Ecto neural progenitor cell (in vitro differentiated cells): ENCODE results near the gene MIS12.

Experiments
- DNase-seq: peaks from one replicate; pipeline ENCODE4 v3.0.0-alpha.2; 2018; ENCODE audit warnings: low spot score

MIS12 gene, protein sequence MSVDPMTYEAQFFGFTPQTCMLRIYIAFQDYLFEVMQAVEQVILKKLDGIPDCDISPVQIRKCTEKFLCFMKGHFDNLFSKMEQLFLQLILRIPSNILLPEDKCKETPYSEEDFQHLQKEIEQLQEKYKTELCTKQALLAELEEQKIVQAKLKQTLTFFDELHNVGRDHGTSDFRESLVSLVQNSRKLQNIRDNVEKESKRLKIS

DNA sequence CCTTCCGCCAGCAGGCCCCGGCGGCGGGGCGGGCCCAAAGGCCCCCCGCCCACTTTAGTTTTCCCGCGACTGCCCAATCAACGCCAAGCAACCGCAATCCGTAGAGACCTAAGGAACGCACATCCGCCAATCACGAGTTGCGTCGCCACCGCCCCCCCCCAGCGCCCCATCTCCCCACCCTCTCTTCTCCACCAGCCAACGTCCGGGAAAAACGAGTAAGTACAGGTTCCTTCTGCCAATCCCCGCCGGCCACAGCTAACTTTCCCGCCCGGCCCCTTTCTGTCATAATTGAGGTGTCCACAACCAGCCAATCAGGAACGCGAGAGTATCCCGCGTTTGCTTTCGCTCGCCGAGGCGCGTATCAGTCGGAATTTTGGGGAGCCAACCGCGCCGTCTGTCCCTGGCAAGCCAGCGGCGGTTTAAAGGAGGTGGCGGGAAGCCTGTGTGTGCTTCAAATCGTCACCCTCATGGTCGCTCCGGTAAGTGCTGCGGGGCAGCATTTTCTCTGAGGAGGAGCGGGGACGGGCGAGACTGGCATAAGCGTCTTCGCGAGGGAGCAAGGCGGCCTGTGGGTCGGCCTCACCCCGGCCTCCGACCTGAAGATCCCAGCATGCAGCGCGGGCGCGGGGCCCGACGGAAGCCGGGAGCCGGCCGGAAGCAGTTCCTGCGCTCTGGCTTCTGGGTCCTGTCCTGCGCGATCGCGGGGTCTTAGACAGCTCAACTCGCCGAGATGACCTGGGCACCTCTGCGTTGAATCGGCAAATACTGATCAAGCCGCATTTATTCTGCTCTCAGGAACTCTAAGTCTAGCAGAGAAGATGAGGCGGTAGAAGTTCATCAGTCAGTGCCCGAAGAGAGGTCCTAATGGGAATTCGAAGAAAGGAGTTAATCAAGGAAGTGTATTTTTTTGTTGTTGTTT lies at the start of gene MIS12:
MIS12 (plus strand) TSS at position 361 of the 919 bp plus-strand sequence. CDS start 2,297 bp downstream, outside the sequence.
- peak; percentile 100 for DNase-seq

DNA sequence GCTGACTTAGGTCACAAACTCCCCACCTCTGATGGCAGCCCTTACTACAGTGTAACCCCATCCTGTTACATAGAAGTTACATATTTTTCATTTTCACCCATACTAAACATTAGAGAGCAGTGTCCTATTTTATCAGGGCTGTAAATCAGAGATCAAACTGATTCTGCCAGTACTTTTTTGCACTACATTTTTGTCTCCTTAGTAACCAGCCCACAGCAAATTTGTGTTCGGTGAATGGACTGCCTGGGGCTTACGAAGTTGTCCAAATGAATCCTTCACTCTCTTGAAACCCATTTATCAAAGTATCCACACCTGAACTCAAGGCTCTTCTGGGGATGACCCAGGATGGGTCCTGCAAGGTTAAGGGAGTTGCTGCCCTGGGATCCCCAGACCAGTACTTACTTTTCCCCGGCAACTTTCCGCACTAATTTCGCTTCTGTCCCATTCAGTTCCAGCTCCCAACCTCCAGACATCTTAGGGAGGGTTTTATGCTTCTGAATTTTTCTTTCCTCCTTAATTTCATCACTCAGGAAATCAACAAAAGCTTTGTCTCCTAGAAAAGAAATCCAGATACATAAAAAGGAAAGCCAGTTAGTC lies 48.5 kb upstream of the MIS12 start:
- no peak for DNase-seq

DNA sequence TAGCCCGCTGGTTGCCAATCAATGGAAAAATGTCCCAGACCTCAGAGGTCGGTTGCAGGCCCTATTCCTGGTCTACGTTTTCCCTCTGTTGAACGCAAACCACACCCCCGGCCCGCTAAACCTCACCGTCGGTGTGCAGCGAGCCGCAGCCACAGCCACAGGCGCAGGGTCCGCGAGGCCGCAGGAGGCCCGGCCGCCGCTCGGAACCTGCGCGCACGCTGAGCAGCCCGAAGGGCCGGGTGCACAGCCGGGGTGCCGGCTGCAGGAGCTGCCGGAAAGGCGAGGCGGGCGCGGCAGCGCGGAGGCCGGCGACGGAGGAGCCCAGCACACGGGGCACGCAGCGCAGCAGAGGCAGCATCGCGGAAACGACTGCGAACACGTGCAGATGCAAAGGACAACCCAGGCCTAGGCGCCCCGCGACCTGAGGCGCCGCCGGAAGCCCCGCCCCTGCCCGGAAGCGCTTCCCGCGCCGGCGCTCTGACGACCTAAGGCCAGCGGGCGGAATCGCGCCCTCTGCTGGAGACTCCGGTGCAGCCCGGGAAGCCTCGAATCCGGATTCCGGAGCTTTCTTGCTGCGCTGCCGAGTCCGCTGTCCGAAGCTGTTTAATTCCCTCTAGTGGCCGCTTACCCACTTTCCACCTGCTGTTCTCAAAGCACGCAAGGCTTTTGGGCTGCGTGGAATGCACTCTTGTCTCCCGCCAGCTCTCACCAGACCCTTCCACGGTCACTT lies 47.5 kb upstream of the MIS12 start, which contains the start of gene C1QBP:
C1QBP (minus strand) TSS at position 440 of the 730 bp plus-strand sequence; CDS start at position 358, 82 bp downstream.
- peak; percentile 98 for DNase-seq

DNA sequence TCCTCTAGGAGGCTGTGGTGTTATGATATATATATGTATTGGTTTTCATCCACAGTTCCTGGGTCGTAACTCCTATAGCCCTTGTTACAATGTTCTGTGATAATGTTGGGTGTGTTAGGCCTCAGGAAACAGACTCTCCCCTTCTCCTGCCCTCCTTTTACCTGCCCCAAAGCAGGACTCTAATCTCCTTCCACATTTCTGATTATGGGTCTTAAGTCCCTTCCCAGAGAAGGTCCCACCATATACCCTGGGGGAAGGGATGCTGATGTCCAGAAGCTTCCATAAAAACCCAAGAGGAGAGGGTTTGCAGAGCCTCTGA lies 47.0 kb upstream of the MIS12 start:
- no peak for DNase-seq

DNA sequence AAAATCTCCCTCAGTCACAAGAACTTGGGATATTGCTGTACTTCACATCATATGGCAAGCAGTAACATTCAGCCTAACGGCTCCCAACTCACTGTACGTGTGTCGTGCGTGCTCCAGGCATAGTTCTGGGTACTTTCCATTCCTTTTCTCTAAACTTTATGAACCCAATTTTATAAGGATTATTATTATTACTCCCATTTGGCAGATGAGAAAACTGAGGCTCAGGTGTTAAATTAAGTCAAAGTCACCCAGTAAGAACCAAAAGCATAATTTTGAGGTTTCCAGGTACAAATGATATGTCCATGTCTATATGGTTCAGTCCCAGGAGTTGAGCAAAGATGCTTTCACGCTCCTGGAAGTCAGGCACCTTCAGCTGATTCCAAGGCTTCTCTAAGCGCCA lies 42.6 kb upstream of the MIS12 start:
- DNase-seq: no peak

DNA sequence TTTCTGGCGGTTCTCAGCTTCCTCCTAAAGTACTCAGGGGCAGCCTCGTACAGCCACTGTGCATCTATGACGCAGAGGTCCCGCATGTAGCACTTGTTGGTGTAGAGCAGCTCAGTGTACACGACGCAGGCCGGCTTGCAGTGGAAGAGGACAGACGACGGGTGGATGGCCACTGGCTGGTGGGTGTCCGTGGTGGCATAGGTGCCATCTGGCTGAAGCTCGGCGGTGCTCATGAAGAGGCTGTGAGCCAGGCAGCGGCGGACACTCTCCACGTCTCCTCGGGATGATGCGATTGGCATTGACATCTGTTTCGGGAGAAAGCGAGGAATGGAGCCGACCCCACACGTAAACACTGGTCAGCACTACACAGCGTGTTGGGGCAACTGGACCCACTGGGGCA lies 42.2 kb upstream of the MIS12 start:
- DNase-seq: no peak

DNA sequence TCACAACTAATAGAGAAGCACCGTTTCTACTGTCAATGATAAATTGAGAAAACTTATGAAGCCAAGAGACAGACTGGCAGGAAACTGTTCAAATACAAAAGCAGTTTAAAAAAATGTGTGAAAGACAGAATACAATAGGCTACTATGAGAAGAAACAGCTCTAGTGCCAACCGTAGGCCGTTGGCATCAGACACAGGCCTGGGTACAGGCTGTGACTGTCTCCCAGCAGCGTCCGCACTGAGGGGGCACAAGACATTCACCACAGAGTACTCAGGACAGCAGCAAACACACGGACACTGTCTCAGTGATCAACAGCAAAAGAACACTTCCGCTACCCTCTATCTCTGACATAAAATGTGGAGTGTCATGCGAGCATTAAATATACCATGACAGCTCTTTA lies 39.6 kb upstream of the MIS12 start:
- no peak for DNase-seq

DNA sequence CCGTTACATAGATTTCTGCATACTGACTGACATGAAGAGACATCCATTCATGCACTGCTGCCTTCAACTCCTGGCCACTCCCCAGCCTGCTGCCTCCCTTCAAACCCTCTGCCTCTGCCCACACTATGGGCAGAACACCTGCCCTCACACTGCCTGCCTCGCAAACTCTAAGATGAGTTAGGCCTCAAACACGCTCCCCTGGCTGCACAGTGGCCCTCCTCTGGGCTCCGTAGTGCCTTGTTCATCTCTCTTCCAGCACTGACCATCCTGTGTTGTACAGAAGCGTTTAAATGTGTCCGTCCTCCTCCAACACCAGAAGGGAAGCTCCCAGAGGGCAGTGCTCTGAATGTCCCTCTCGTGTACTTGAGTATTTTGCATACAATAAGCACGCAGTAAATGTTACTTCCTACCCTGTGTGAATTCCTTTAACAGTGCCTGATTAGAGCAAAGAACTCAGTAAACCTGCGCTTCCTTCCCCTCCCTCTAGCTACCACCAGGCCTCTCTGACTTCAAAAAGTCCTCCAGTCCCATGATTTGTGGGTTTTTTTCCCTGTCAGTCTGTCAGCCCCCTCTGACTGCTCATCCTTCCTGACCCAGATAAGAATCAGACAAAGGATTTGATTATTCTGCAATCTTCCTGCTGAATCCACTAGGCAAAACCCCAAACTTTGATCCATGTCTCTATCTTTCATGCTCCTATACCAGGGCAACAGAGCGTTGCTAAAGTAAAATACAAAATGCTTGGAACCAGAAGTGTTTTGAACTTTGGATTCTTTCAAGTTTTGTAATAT lies 21.5 kb upstream of the MIS12 start:
- DNase-seq: no peak

DNA sequence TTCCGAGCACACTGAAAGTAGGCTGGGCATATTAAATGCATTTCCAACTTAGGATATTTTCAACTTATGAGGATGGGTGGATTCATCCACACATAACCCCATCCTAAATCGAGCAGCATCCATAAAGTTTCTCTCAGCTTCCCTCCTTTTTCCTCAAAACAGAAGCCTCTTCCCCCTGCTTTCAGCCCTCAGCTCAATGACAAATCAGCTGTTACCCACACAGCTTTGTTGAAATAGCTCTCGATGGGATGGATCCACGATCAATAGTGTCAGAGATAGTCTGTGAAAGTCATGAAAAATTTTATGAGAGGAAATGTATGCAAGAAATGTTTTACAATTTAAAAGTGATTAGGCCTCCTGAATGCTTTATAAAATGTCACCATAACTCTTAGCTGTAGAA lies 20.1 kb upstream of the MIS12 start:
- no peak for DNase-seq

DNA sequence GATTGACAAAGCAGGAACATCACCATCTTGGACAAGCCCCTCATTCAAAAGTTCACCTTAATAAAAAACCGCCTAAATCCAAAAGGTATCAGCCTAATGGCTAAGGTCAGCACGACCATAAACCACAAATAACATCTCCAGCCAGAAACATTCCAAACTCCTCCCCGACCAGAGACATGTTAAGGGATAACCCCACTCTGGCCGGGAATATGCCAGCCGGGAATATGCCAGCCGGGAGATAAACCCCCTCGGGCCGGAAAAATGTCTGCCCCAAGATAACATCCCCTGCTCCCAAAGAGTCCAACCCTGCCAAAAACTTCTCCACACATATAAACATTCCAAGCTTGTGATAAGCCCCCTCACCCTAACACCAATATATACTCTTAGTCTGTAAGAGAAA lies 18.9 kb upstream of the MIS12 start:
- DNase-seq: no peak

DNA sequence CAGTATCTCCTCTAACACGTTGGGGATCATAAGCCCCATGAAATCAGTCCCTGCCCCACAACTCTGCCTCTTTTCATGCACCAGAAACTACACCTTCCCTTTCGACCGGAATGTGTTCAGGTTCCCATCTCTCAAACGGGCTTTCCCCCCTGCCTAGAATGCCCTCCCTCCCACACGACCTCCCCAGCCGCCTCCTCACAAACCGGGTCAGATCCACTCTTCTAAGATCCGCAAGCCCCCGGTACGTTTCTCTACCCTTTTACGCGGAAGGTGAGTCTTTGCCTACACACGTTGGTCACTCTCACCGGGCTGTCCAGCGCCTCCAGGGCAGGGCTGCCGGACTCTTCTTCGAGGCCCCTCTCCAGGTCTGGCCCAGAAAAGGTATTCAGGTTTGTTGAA lies 18.3 kb upstream of the MIS12 start:
- no peak for DNase-seq

DNA sequence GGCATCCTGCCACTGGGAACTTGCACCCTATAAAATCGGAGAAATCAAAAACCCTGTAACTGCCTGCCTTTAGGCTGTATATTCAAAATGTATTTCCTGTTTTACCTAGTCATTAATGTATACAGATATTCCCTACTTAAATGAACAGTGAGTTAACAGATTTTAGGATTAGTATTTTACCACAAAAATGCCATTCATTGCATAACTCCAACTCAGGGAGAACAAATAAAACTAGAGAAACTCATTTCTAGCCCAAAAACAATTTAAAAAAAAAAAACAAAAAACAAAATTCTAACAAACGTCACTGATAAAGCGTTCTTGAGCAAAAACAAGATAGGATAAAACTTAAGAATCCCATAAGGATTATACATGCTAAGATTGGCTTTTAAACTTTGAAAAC lies 13.9 kb upstream of the MIS12 start:
- no peak for DNase-seq

DNA sequence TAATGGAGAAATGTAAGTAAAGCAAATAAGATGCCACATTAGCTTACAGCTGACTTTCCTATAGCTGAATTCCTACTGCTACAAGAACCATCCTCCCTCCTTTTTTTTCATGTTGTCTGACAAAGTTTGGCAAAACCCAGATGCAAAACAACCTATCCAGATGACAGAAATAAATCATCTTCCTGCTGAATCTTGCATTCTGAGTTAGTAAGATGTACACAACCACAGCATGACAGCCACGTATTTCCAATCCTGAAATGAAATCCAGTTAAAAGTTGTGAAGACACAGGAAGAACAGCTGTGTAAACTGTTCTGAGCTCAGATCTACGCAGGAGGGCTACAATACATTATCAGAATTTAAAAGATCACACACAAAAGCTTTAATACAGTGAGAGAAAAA lies 12.5 kb upstream of the MIS12 start:
- DNase-seq: no peak

DNA sequence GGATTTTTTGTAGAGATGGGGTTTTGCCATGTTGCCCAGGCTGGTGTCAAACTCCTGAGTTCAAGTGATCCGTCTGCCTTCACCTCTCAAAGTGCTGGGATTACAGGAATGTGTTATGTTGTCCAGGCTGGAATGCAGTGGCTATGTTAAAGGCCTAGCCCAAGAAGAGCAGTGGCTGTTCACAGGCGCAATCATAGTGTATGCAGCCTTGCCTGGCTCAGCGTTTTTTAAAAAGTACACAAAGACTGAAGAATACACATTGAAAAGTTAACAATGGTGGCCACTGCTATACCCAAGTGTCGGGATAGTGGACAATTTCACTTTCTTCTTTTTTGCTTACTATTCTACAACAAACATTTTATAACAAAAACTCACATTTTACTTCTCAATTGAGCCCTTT lies 7.4 kb upstream of the MIS12 start:
- no peak for DNase-seq

DNA sequence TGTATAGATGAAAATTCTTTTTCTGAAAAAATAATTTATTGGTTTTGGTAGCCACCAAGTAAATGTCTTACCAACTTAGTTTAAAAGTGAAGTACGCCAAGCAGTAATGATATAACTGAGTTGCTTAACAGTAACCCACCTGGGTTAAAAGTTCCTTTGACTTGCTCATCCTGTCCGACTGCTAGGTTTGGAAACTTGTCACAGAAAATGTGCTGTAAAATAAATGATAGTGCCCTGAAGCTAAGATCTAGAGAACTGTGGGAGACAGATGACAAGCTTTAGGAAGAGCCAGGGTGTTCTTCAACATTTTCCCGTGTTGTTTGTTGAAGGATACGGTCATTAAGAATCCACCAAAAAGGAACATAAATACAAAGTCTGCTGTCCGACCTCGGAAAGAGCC lies 5.4 kb upstream of the MIS12 start:
- no peak for DNase-seq

DNA sequence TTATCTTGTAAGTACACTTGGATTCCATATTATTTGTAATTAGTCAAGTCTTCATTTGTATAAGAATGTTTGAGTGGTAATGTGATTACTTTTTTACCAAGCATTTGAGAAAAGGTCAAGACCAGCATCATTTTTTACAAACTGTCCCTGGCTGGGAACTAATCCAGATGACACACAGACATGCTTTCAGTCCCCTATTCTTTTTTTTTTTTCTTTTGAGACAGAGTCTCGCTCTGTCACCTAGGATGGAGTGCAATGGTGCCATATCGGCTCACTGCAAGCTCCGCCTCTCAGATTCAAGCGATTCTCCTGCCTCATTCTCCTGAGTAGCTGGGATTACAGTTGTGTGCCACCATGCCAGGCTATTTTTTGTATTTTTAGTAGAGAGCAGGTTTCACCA lies 4.9 kb upstream of the MIS12 start:
- no peak for DNase-seq

DNA sequence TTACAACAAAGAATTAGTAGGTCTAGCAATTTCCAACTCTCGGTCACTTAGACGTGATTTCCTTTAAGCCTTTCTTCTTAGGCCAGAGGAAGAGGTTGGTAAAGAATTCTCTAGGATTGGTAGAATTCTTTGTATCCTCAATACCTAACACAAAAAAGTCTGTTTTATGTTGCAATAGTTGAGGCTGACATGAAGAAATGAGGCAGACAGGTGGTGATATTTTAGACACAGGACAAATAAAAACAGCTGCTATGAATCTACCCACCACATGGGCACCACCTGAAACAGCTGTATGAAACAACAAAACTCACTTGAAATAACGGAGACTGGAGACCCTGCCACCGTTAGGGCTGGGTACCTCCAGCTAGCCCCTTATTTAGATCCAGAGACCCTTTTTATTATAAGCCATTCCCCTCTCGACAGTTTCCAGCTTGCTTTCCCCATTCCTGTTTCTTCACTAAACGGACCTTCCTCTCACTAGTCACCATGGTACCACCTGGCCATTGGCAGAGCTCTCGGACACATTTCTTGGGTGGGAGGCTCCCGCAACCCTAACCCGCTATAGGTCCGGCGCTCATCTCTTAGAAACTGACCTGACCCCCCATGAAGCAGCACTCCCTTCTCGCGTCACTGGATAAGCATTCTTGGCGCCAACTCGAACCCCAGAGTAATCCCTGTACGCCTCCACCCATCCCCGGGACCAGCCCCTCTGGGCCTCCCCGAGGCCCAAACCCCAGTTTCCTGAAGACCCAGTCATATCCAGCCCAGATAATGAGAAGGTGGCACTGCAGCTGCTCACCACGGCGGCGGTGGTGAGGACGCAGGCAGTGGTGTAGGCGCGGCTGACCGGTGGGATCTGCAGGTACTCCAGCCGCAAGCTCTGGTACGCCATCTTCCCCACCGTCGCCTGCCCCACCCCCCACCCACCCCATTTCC lies 828 bp upstream of the MIS12 start, which contains the start of gene DERL2:
DERL2 (minus strand) TSS at position 909 of the 936 bp plus-strand sequence; CDS start at position 892, 17 bp downstream.
- DNase-seq: no peak

DNA sequence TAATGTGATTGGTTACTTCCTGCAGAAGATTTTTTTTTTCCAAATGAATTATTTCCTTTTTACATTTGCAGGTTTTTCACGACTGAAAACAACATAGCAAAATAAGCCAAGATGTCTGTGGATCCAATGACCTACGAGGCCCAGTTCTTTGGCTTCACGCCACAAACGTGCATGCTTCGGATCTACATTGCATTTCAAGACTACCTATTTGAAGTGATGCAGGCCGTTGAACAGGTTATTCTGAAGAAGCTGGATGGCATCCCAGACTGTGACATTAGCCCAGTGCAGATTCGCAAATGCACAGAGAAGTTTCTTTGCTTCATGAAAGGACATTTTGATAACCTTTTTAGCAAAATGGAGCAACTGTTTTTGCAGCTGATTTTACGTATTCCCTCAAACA lies 2.4 kb downstream of the MIS12 start:
- no peak for DNase-seq

DNA sequence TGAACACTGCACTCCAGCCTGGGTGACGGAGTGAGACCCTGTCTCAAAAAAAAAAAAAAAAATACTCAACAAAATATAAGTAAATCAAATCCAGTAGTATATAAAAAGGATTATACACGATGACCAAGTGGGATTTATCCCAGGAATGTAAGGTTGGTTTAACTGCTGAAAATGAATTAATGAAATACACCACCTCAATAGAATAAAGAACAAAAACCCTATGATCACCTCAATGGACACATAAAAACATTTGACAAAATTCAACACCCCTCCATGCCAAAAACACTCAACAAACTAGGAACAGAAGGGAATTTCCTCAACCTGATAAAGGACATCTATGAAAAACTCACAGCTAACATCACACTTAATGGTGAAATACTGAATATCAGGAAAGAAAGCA lies 6.6 kb downstream of the MIS12 start:
- no peak for DNase-seq

DNA sequence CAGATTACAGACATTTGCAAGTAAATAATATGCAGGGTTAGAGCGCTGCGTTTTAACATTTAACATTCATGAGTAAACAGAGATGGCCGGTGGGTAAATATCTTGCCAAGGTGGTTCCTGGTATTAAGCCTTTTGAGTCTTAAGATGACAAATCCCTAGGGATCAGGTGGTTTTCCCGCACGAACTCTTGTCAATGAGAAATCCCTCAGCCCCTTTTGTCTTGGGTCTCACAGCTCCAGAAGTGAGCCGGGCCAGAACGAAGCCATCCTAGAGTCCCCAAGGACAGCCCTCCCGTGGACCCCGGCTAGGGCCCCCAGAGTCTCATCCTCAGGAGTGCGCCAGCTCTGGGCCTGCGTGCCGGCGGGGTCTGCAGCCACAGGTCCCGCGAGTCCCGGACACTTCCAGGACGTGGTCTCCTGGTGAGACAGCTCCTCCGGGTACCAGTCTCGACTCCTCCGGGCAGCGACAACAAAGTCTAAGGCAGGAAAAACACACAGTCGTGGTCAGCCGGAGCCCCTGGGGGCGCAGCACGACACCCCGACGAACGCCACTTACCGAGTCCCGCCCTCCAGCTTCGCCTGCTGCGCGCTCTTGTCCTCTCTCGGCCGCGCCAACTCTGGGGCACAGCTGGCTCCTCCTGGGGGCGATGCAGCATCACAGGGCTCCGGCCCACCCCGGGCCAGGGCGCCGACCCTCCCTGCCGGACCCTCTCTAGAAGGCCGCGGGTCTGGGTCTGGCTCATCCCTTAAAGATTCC lies 13.3 kb downstream of the MIS12 start:
- DNase-seq: peak; percentile 79
